WTC11 (cell line): ENCODE measurements around the gene PLA2G12A. TPM values are rescaled to one million over a fixed set of nuclear protein-coding genes. Genes with fewer than 3 reads are reported as not detected.

ENCODE experiments used
- ATAC-seq: fragments of 200-7000 bp; cut with Tn5 transposase; 2 replicates; pipeline ENCODE4 v1.10.0; 2021; ENCODE audit warnings: mild to moderate bottlenecking, moderate library complexity
- CTCF ChIA-PET: fragments of 300-600 bp; sonication (Branson Sonifier 250); formaldehyde crosslinking; loops from one replicate; lab custom pipeline; 2021; ENCODE audit warnings: antibody characterized with exemption; lab: Charles Lee
- POLR2A ChIA-PET: fragments of 350-600 bp; sonication (Branson Sonifier 250); formaldehyde crosslinking; loops from one replicate; lab custom pipeline; 2021; ENCODE audit warnings: antibody characterized with exemption; lab: Charles Lee
- DNase-seq: peaks from one replicate; pipeline ENCODE4 v3.0.0; 2021; ENCODE audit warnings: low spot score
- H3K27ac Mint-ChIP-seq: 2 replicates; pipeline ENCODE4 v1.8.0; 2021; ENCODE audit warnings: mixed read lengths
- H3K27me3 Mint-ChIP-seq: 2 replicates; pipeline ENCODE4 v1.8.0; 2021; ENCODE audit warnings: low read depth, mild to moderate bottlenecking, moderate library complexity, mixed read lengths
- H3K36me3 Mint-ChIP-seq: 2 replicates; pipeline ENCODE4 v1.8.0; 2021; ENCODE audit warnings: mixed read lengths
- H3K4me1 Mint-ChIP-seq: 2 replicates; pipeline ENCODE4 v1.8.0; 2022; ENCODE audit warnings: mixed read lengths
- H3K4me3 Mint-ChIP-seq: 2 replicates; pipeline ENCODE4 v1.8.0; 2021; ENCODE audit warnings: mild to moderate bottlenecking, moderate library complexity, mixed read lengths
- H3K9me3 Mint-ChIP-seq: 2 replicates; pipeline ENCODE4 v1.8.0; 2021; ENCODE audit warnings: mixed read lengths
- AR ChIP-seq: fragments of 250-450 bp; sonication (Bioruptor Pico); IDR thresholded peaks from 2 replicates; pipeline ENCODE4 v1.9.0; 2021; ENCODE audit warnings: mild to moderate bottlenecking
- GRHL2 ChIP-seq: fragments of 250-450 bp; sonication (Bioruptor Pico); IDR thresholded peaks from 2 replicates; pipeline ENCODE4 v1.8.0; 2022; ENCODE audit warnings: mild to moderate bottlenecking, moderate library complexity; ENCODE audit not compliant: insufficient replicate concordance, severe bottlenecking
- HMGXB4 ChIP-seq: sonication (generic); formaldehyde crosslinking; IDR thresholded peaks from 2 replicates; pipeline ENCODE4 v1.8.1; 2023; ENCODE audit warnings: mild to moderate bottlenecking, moderate library complexity, missing genetic modification reagents
- JAZF1 ChIP-seq: fragments of 250-450 bp; sonication (Bioruptor Pico); IDR thresholded peaks from 2 replicates; pipeline ENCODE4 v1.9.0; 2021; ENCODE audit warnings: moderate library complexity, mild to moderate bottlenecking, inconsistent platforms
- JUN ChIP-seq: sonication (generic); formaldehyde crosslinking; IDR thresholded peaks from 2 replicates; pipeline ENCODE4 v1.8.0; 2023; ENCODE audit warnings: mild to moderate bottlenecking, missing genetic modification reagents
- NR3C1 ChIP-seq: sonication (generic); formaldehyde crosslinking; conservative IDR thresholded peaks from 2 replicates; pipeline ENCODE4 v1.8.1; 2023; ENCODE audit warnings: low read depth, mild to moderate bottlenecking, missing genetic modification reagents
- PREB ChIP-seq: sonication (generic); formaldehyde crosslinking; IDR thresholded peaks from 2 replicates; pipeline ENCODE4 v1.8.1; 2022; ENCODE audit warnings: mild to moderate bottlenecking, missing genetic modification reagents, moderate library complexity, borderline replicate concordance
- RORB ChIP-seq: fragments of 250-450 bp; sonication (Bioruptor Pico); IDR thresholded peaks from 2 replicates; pipeline ENCODE4 v1.9.0; 2021; ENCODE audit warnings: mild to moderate bottlenecking
- TEAD1 ChIP-seq: sonication (generic); formaldehyde crosslinking; IDR thresholded peaks from 2 replicates; pipeline ENCODE4 v1.8.0; 2022; ENCODE audit warnings: mild to moderate bottlenecking, missing genetic modification reagents
- TP53 ChIP-seq: sonication (generic); formaldehyde crosslinking; IDR thresholded peaks from 2 replicates; pipeline ENCODE4 v1.8.1; 2023; ENCODE audit warnings: mild to moderate bottlenecking, missing genetic modification reagents
- USF2 ChIP-seq: sonication (generic); formaldehyde crosslinking; IDR thresholded peaks from 2 replicates; pipeline ENCODE4 v1.8.1; 2023; ENCODE audit warnings: mild to moderate bottlenecking, missing genetic modification reagents, moderate library complexity
- ZBTB21 ChIP-seq: sonication (generic); formaldehyde crosslinking; IDR thresholded peaks from 2 replicates; pipeline ENCODE4 v1.8.1; 2023; ENCODE audit warnings: mild to moderate bottlenecking, missing genetic modification reagents, borderline replicate concordance
- ZMAT4 ChIP-seq: fragments of 250-450 bp; sonication (Bioruptor Pico); IDR thresholded peaks from 2 replicates; pipeline ENCODE4 v1.9.0; 2021; ENCODE audit warnings: mild to moderate bottlenecking
- ZNF263 ChIP-seq: sonication (generic); formaldehyde crosslinking; IDR thresholded peaks from 2 replicates; pipeline ENCODE4 v1.8.1; 2022; ENCODE audit warnings: low read depth, mild to moderate bottlenecking, moderate library complexity, missing genetic modification reagents
- ZNF281 ChIP-seq: sonication (generic); formaldehyde crosslinking; IDR thresholded peaks from 2 replicates; pipeline ENCODE4 v1.8.0; 2023; ENCODE audit warnings: mild to moderate bottlenecking, missing genetic modification reagents
- ZNF423 ChIP-seq: fragments of 250-450 bp; sonication (Bioruptor Pico); IDR thresholded peaks from 2 replicates; pipeline ENCODE4 v2.1.2; 2022; ENCODE audit warnings: mild to moderate bottlenecking, moderate library complexity
- ZNF512 ChIP-seq: sonication (generic); formaldehyde crosslinking; IDR thresholded peaks from 2 replicates; pipeline ENCODE4 v1.8.1; 2022; ENCODE audit warnings: missing genetic modification reagents, borderline replicate concordance
- ZNF671 ChIP-seq: fragments of 250-450 bp; sonication (Bioruptor Pico); IDR thresholded peaks from 2 replicates; pipeline ENCODE4 v1.8.0; 2021; ENCODE audit warnings: mild to moderate bottlenecking
- ZSCAN18 ChIP-seq: fragments of 250-450 bp; sonication (Bioruptor Pico); IDR thresholded peaks from 2 replicates; pipeline ENCODE4 v2.1.2; 2022; ENCODE audit warnings: mild to moderate bottlenecking, moderate library complexity
- total RNA-seq: library from RNA; stranded (reverse); gene quantifications from 3 replicates; pipeline ENCODE4 v1.2.3, GENCODE V29; 2021

Gene PLA2G12A
- total RNA-seq, 1 experiment from 2014 or later: 47.3 TPM

- CTCF ChIA-PET: no interaction called here
- POLR2A ChIA-PET: no interaction called here
- ATAC-seq (no peak), DNase-seq (no peak)
- H3K4me1 Mint-ChIP-seq: peaks cover 15% of the 10 kb centered on the region
- H3K36me3 Mint-ChIP-seq: peaks cover 29% of the 10 kb centered on the region
- no peak overlapping the region for H3K27ac Mint-ChIP-seq
- H3K9me3 Mint-ChIP-seq: peaks cover 7% of the 10 kb centered on the region; the same call in 1 of the 2 replicates
- no peak for TF ChIP-seq ZNF671
- TF ChIP-seq ZSCAN18 (CRISPR knock-in tag): no peak
- TF ChIP-seq JAZF1: no peak
- no peak for TF ChIP-seq GRHL2 (CRISPR knock-in tag)
- no peak for TF ChIP-seq ZNF281 (CRISPR knock-in tag)
- no peak for TF ChIP-seq JUN (CRISPR knock-in tag)
- H3K27me3 Mint-ChIP-seq: no peaks in the 10 kb centered on the region
- no peak overlapping the region for H3K4me3 Mint-ChIP-seq
These were observed 31.2 kb downstream of the PLA2G12A start for GRCh38 chr4:109698656-109699055.

GRCh38 chr4:109691411-109691920, 38.4 kb downstream of the PLA2G12A start:
- DNase-seq (no peak), ATAC-seq (no peak)
- Mint-ChIP-seq H3K27ac (no peak overlapping the region), H3K4me1 (no peaks in the 10 kb centered on the region), H3K27me3 (no peaks in the 10 kb centered on the region), H3K36me3 (peaks cover 39% of the 10 kb centered on the region), H3K9me3 (no peaks in the 10 kb centered on the region), H3K4me3 (no peak overlapping the region)
- ChIA-PET CTCF (no interaction called here), POLR2A (no interaction called here)
- no peak for TF ChIP-seq ZBTB21
- TF ChIP-seq TP53 (CRISPR knock-in tag): no peak
- no peak for TF ChIP-seq AR
- no peak for TF ChIP-seq ZNF512 (CRISPR knock-in tag)
- no peak for TF ChIP-seq RORB
- no peak for TF ChIP-seq ZNF423
- TF ChIP-seq ZNF263 (CRISPR knock-in tag): no peak
- no peak for TF ChIP-seq ZMAT4 (CRISPR knock-in tag)
- no peak for TF ChIP-seq TEAD1 (CRISPR knock-in tag)
- no peak for TF ChIP-seq USF2 (CRISPR knock-in tag)
- TF ChIP-seq HMGXB4: no peak
- no peak for TF ChIP-seq NR3C1 (CRISPR knock-in tag)
- TF ChIP-seq PREB (CRISPR knock-in tag): no peak
- no peak for TF ChIP-seq ZNF281 (CRISPR knock-in tag)
